ENCODE data around the gene GPC4.
"Not testable (repeated sequence)": the region's sequence is repeated elsewhere in the genome, so short reads cannot be mapped to it uniquely, and the experiment has no call there.

The GPC4 gene

GRCh38 chrX:133305348-133305747 lies 109.9 kb downstream of the GPC4 start:
- DNase-seq (ENCODE audit: low read depth in 3 of 3), result no peak

GRCh38 chrX:133302775-133303445 lies 112.4 kb downstream of the GPC4 start:
- no peak for DNase-seq (ENCODE audit: low read depth in 3 of 3)

GRCh38 chrX:133300591-133300990 lies 114.7 kb downstream of the GPC4 start:
- no peak for DNase-seq (ENCODE audit: low read depth in 3 of 3)

- DNase-seq (ENCODE audit: low read depth in 3 of 3), result no peak
These were observed 118.0 kb downstream of the GPC4 start for GRCh38 chrX:133297284-133297683.

GRCh38 chrX:133294126-133294525 lies 121.2 kb downstream of the GPC4 start:
- DNase-seq (ENCODE audit: low read depth in 3 of 3), result no peak

GRCh38 chrX:133290076-133290475 lies 125.2 kb downstream of the GPC4 start:
- DNase-seq (ENCODE audit: low read depth in 3 of 3), result no peak

- no peak for DNase-seq (ENCODE audit: low read depth in 3 of 3)
These were observed 127.4 kb downstream of the GPC4 start for GRCh38 chrX:133287860-133288259.

GRCh38 chrX:133285341-133285740 lies 129.9 kb downstream of the GPC4 start:
- DNase-seq (ENCODE audit: low read depth in 3 of 3), result no peak

GRCh38 chrX:133279112-133279730 lies 136.1 kb downstream of the GPC4 start:
- not testable (repeated sequence) for DNase-seq (ENCODE audit: low read depth in 3 of 3)

GRCh38 chrX:133273180-133273579 lies 142.1 kb downstream of the GPC4 start:
- no peak for DNase-seq (ENCODE audit: low read depth in 3 of 3)

- DNase-seq (ENCODE audit: low read depth in 3 of 3), result no peak
These were observed 146.1 kb downstream of the GPC4 start for GRCh38 chrX:133269168-133269567.

- DNase-seq (ENCODE audit: low read depth in 3 of 3), result no peak
These were observed 147.7 kb downstream of the GPC4 start for GRCh38 chrX:133267621-133268020.

GRCh38 chrX:133265331-133265730 lies 150.0 kb downstream of the GPC4 start:
- no peak for DNase-seq (ENCODE audit: low read depth in 3 of 3)

- no peak for DNase-seq (ENCODE audit: low read depth in 3 of 3)
These were observed 156.8 kb downstream of the GPC4 start for GRCh38 chrX:133258481-133258880.

- DNase-seq (ENCODE audit: low read depth in 3 of 3), result no peak
These were observed 160.6 kb downstream of the GPC4 start for GRCh38 chrX:133254666-133255065.

GRCh38 chrX:133251204-133251603 lies 164.1 kb downstream of the GPC4 start:
- DNase-seq (ENCODE audit: low read depth in 3 of 3), result no peak

- no peak for DNase-seq (ENCODE audit: low read depth in 3 of 3)
These were observed 164.8 kb downstream of the GPC4 start for GRCh38 chrX:133250184-133251100.

Measured in stimulated activated CD4-positive, alpha-beta T cell treated with anti-CD3 and anti-CD28 coated beads, TNF-alpha, amount 100 ng/mL, for 48 hours (primary cell).